ENCODE results near the gene RTTN.

Gene RTTN

GRCh38 chr18:70200286-70200685 is 5.2 kb downstream of the RTTN start:
- no peak overlapping the region for H3K23ac ChIP-seq (ENCODE audit: low read length in 2 of 2)
- no peak overlapping the region for H2BK120ac ChIP-seq (ENCODE audit: low read depth, low read length)
- H3K27me3 ChIP-seq (ENCODE audit: control insufficient read depth in 1 of 2, insufficient read depth in 1 of 2, low read length in 2 of 2) = no peaks in the 10 kb centered on the region
- H2AFZ ChIP-seq (ENCODE audit: low read depth, low read length) = no peak overlapping the region
- H3K18ac ChIP-seq (ENCODE audit: low read depth in 1 of 2, low read length in 2 of 2) = no peak overlapping the region
- no peak overlapping the region for H3K9ac ChIP-seq (ENCODE audit: low read length)
- no peak for DNase-seq
- H2BK12ac ChIP-seq (ENCODE audit: low read length in 2 of 2) = no peak overlapping the region
- H2AK5ac ChIP-seq (ENCODE audit: low read length, severe bottlenecking) = no peak overlapping the region
- no peak overlapping the region for H4K8ac ChIP-seq (ENCODE audit: low read length)
- peaks cover 8% of the 10 kb centered on the region for H3K79me1 ChIP-seq (replicated peaks; ENCODE audit: low read length, poor library complexity, severe bottlenecking)
- no peak overlapping the region for H3K4me2 ChIP-seq (ENCODE audit: low read length, poor library complexity, severe bottlenecking)
- H2BK5ac ChIP-seq (ENCODE audit: low read depth, low read length, poor library complexity, severe bottlenecking) = no peak overlapping the region
- no peak overlapping the region for H3K27ac ChIP-seq (ENCODE audit: low read length, poor library complexity, severe bottlenecking)
- H3K36me3 ChIP-seq (ENCODE audit: control insufficient read depth in 1 of 2, insufficient read depth in 2 of 2, low read depth in 1 of 2, low read length in 2 of 2) = peaks cover 0 to 44% of the 10 kb centered on the region in 2 experiments
- H3K4me3 ChIP-seq (ENCODE audit: insufficient read depth in 1 of 2, low read depth in 1 of 2, low read length in 2 of 2) = no peak overlapping the region
- WGBS = 0% methylated on average over 1 of the region's 1 CpG
- H4K91ac ChIP-seq (ENCODE audit: low read length) = no peak overlapping the region
- H3K14ac ChIP-seq (ENCODE audit: low read length in 2 of 2) = no peak overlapping the region
- H3K4ac ChIP-seq (ENCODE audit: low read depth in 1 of 2, low read length in 2 of 2) = no peak overlapping the region
- H2BK15ac ChIP-seq (ENCODE audit: low read depth, poor library complexity, severe bottlenecking) = no peak overlapping the region
- no peaks in the 10 kb centered on the region for H3K9me3 ChIP-seq (ENCODE audit: control insufficient read depth, low read length)
- H3K4me1 ChIP-seq (ENCODE audit: control insufficient read depth, insufficient read depth, low read depth, low read length) = no peaks in the 10 kb centered on the region

GRCh38 chr18:70197844-70198243 is 7.6 kb downstream of the RTTN start:
- H2BK120ac ChIP-seq (ENCODE audit: low read depth, low read length) = no peak overlapping the region
- no peak overlapping the region for H3K14ac ChIP-seq (ENCODE audit: low read length in 2 of 2)
- no peak overlapping the region for H3K18ac ChIP-seq (ENCODE audit: low read depth in 1 of 2, low read length in 2 of 2)
- H3K9ac ChIP-seq (ENCODE audit: low read length) = no peak overlapping the region
- peaks cover 3 to 50% of the 10 kb centered on the region in 2 experiments for H3K36me3 ChIP-seq (ENCODE audit: control insufficient read depth in 1 of 2, insufficient read depth in 2 of 2, low read depth in 1 of 2, low read length in 2 of 2)
- H3K23ac ChIP-seq (ENCODE audit: low read length in 2 of 2) = no peak overlapping the region
- H2BK12ac ChIP-seq (ENCODE audit: low read length in 2 of 2) = no peak overlapping the region
- no peak overlapping the region for H4K8ac ChIP-seq (ENCODE audit: low read length)
- H3K4me3 ChIP-seq (ENCODE audit: insufficient read depth in 1 of 2, low read depth in 1 of 2, low read length in 2 of 2) = no peak overlapping the region
- H2BK15ac ChIP-seq (ENCODE audit: low read depth, poor library complexity, severe bottlenecking) = peak overlapping the region; percentile 40
- peaks cover 5% of the 10 kb centered on the region for H3K79me1 ChIP-seq (replicated peaks; ENCODE audit: low read length, poor library complexity, severe bottlenecking)
- no peak for DNase-seq
- no peak overlapping the region for H3K4me2 ChIP-seq (ENCODE audit: low read length, poor library complexity, severe bottlenecking)
- H2BK5ac ChIP-seq (ENCODE audit: low read depth, low read length, poor library complexity, severe bottlenecking) = no peak overlapping the region
- H3K27me3 ChIP-seq (ENCODE audit: control insufficient read depth in 1 of 2, insufficient read depth in 1 of 2, low read length in 2 of 2) = no peaks in the 10 kb centered on the region
- H2AK5ac ChIP-seq (ENCODE audit: low read length, severe bottlenecking) = no peak overlapping the region
- H3K27ac ChIP-seq (ENCODE audit: low read length, poor library complexity, severe bottlenecking) = no peak overlapping the region
- H2AFZ ChIP-seq (ENCODE audit: low read depth, low read length) = no peak overlapping the region
- no peaks in the 10 kb centered on the region for H3K4me1 ChIP-seq (ENCODE audit: control insufficient read depth, insufficient read depth, low read depth, low read length)
- H4K91ac ChIP-seq (ENCODE audit: low read length) = no peak overlapping the region
- H3K9me3 ChIP-seq (ENCODE audit: control insufficient read depth, low read length) = no peaks in the 10 kb centered on the region
- H3K4ac ChIP-seq (ENCODE audit: low read depth in 1 of 2, low read length in 2 of 2) = no peak overlapping the region
- WGBS = 77% methylated on average over 3 of the region's 3 CpGs

DNA sequence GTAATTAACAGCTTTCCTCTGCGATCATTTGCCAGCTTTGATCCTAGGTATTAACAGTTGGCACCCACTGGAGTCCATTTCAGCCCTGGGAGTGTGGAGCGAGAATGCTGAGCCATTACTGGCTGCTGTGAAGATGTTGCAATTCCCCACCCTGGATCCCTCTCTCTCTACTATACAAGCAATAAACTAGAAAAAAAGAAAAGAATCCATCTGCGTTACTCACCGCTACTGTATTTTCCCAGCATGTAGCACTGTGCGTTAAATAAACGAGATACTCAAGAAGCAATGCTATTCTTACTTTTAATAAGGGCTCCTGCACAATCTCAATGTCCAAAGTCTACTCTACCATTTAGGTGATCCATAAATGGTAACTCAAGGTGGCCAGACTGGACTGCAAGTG is 8.5 kb downstream of the RTTN start:
- Histone ChIP-seq H4K8ac (ENCODE audit: low read length) (no peak overlapping the region), H3K9me3 (ENCODE audit: control insufficient read depth, low read length) (no peaks in the 10 kb centered on the region), H3K23ac (ENCODE audit: low read length in 2 of 2) (no peak overlapping the region), H3K27ac (ENCODE audit: low read length, poor library complexity, severe bottlenecking) (no peak overlapping the region), H2BK12ac (ENCODE audit: low read length in 2 of 2) (no peak overlapping the region), H2AFZ (ENCODE audit: low read depth, low read length) (no peak overlapping the region), H3K18ac (ENCODE audit: low read depth in 1 of 2, low read length in 2 of 2) (no peak overlapping the region), H3K27me3 (ENCODE audit: control insufficient read depth in 1 of 2, insufficient read depth in 1 of 2, low read length in 2 of 2) (no peaks in the 10 kb centered on the region), H2BK5ac (ENCODE audit: low read depth, low read length, poor library complexity, severe bottlenecking) (no peak overlapping the region), H3K9ac (ENCODE audit: low read length) (peak overlapping the region; percentile 10), H3K4ac (ENCODE audit: low read depth in 1 of 2, low read length in 2 of 2) (no peak overlapping the region), H3K4me2 (ENCODE audit: low read length, poor library complexity, severe bottlenecking) (no peak overlapping the region), H3K79me1 (replicated peaks; ENCODE audit: low read length, poor library complexity, severe bottlenecking) (peaks cover 5% of the 10 kb centered on the region), H2BK15ac (ENCODE audit: low read depth, poor library complexity, severe bottlenecking) (no peak overlapping the region), H4K91ac (ENCODE audit: low read length) (no peak overlapping the region), H2BK120ac (ENCODE audit: low read depth, low read length) (no peak overlapping the region), H3K4me1 (ENCODE audit: control insufficient read depth, insufficient read depth, low read depth, low read length) (no peaks in the 10 kb centered on the region), H3K4me3 (ENCODE audit: insufficient read depth in 1 of 2, low read depth in 1 of 2, low read length in 2 of 2) (no peak overlapping the region), H3K36me3 (ENCODE audit: control insufficient read depth in 1 of 2, insufficient read depth in 2 of 2, low read depth in 1 of 2, low read length in 2 of 2) (peaks cover 3 to 55% of the 10 kb centered on the region in 2 experiments), H2AK5ac (ENCODE audit: low read length, severe bottlenecking) (no peak overlapping the region), H3K14ac (ENCODE audit: low read length in 2 of 2) (no peak overlapping the region)
- 96% methylated on average over 6 of the region's 6 CpGs for WGBS
- DNase-seq = no peak

GRCh38 chr18:70195852-70196434 is 9.5 kb downstream of the RTTN start:
- Histone ChIP-seq H3K14ac (ENCODE audit: low read length in 2 of 2) (no peak overlapping the region), H3K9ac (ENCODE audit: low read length) (peak overlapping the region; percentile 10), H3K27me3 (ENCODE audit: control insufficient read depth in 1 of 2, insufficient read depth in 1 of 2, low read length in 2 of 2) (no peaks in the 10 kb centered on the region), H3K9me3 (ENCODE audit: control insufficient read depth, low read length) (no peaks in the 10 kb centered on the region), H3K36me3 (ENCODE audit: control insufficient read depth in 1 of 2, insufficient read depth in 2 of 2, low read depth in 1 of 2, low read length in 2 of 2) (peaks cover 3 to 64% of the 10 kb centered on the region in 2 experiments), H2BK12ac (ENCODE audit: low read length in 2 of 2) (no peak overlapping the region), H4K8ac (ENCODE audit: low read length) (no peak overlapping the region), H3K27ac (ENCODE audit: low read length, poor library complexity, severe bottlenecking) (no peak overlapping the region), H3K23ac (ENCODE audit: low read length in 2 of 2) (no peak overlapping the region), H2BK15ac (ENCODE audit: low read depth, poor library complexity, severe bottlenecking) (no peak overlapping the region), H3K18ac (ENCODE audit: low read depth in 1 of 2, low read length in 2 of 2) (no peak overlapping the region), H2AFZ (ENCODE audit: low read depth, low read length) (no peak overlapping the region), H3K4me2 (ENCODE audit: low read length, poor library complexity, severe bottlenecking) (no peak overlapping the region), H3K79me1 (replicated peaks; ENCODE audit: low read length, poor library complexity, severe bottlenecking) (peaks cover 5% of the 10 kb centered on the region), H4K91ac (ENCODE audit: low read length) (no peak overlapping the region), H2BK120ac (ENCODE audit: low read depth, low read length) (no peak overlapping the region), H3K4me3 (ENCODE audit: insufficient read depth in 1 of 2, low read depth in 1 of 2, low read length in 2 of 2) (no peak overlapping the region), H3K4ac (ENCODE audit: low read depth in 1 of 2, low read length in 2 of 2) (no peak overlapping the region), H3K4me1 (ENCODE audit: control insufficient read depth, insufficient read depth, low read depth, low read length) (no peaks in the 10 kb centered on the region), H2AK5ac (ENCODE audit: low read length, severe bottlenecking) (no peak overlapping the region), H2BK5ac (ENCODE audit: low read depth, low read length, poor library complexity, severe bottlenecking) (no peak overlapping the region)
- DNase-seq = peak; percentile 57
- 88% methylated on average over 3 of the region's 5 CpGs for WGBS

Measured in mesenchymal stem cell (in vitro differentiated cells and primary cell).